GM12873 (cell line): ENCODE results near the gene NFIB.

ENCODE experiments used
- TF ChIP-seq, protein P1 (sequence below): IDR thresholded peaks from 2 replicates; pipeline ENCODE4 v1.5.1; 2012; ENCODE audit warnings: low read depth, mild to moderate bottlenecking, moderate library complexity, low read length, control low read depth; ENCODE audit not compliant: insufficient read depth; ENCODE audit errors: missing control alignments

NFIB gene

DNA sequence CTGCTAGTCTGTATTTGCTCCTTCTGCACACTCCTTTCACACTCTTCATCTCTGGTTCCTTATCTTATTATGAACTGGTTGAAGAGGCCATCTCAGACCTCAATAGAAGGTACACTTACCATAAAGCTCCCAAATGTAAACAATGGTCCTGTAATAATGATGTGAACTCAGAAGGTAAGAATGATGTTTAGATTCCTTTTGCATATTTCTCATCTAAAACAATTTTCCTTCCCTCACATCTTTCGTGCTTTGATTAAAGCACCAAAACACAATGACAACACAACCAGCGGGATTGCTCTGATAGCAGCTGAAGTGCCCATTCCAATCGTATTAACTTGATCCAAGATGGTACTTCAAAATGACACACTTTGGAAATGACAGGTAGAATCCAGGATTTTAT lies 34.3 kb downstream of the NFIB start:
- TF ChIP-seq, protein P1, sequence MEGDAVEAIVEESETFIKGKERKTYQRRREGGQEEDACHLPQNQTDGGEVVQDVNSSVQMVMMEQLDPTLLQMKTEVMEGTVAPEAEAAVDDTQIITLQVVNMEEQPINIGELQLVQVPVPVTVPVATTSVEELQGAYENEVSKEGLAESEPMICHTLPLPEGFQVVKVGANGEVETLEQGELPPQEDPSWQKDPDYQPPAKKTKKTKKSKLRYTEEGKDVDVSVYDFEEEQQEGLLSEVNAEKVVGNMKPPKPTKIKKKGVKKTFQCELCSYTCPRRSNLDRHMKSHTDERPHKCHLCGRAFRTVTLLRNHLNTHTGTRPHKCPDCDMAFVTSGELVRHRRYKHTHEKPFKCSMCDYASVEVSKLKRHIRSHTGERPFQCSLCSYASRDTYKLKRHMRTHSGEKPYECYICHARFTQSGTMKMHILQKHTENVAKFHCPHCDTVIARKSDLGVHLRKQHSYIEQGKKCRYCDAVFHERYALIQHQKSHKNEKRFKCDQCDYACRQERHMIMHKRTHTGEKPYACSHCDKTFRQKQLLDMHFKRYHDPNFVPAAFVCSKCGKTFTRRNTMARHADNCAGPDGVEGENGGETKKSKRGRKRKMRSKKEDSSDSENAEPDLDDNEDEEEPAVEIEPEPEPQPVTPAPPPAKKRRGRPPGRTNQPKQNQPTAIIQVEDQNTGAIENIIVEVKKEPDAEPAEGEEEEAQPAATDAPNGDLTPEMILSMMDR = no peak

DNA sequence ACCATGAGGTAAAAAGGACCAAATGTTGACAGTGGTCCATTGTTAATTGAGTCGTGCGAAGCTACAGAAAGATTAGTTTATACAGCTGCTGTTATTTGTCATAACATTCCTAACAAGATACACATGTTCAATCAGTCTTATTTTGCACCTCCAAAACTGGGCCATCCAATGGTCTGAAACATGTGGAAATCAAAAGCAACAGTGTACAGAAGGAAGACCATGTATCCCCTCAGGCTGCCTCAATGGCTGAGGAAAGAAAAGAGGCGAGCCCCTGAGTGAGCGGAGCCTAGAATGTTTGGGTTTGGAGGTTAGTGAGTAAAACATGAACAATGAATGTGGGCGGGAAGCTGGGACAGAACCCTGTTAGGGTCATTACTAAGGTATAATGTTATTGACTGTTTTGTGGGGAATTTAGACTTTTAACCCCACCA lies 35.6 kb downstream of the NFIB start:
- TF ChIP-seq, protein P1 = no peak

DNA sequence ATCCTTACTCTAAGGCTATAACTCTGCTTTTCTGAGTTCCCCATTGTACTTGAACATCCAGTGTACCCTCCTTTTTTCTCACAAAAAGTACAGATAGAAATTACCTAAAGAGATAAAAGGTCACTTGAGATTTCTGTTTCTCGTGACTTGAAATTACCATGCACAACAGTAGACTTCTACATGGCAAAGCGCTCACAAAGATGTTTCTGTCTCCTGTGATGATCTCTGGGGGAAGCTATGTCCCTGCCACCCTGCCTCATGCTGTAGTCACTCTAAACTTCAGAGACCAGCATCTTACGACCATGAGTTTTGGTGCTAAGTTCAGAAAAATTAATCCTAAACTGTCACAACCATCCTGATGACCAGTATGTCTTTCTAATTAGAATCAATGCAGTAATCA lies 36.2 kb downstream of the NFIB start:
- TF ChIP-seq, protein P1 = no peak

DNA sequence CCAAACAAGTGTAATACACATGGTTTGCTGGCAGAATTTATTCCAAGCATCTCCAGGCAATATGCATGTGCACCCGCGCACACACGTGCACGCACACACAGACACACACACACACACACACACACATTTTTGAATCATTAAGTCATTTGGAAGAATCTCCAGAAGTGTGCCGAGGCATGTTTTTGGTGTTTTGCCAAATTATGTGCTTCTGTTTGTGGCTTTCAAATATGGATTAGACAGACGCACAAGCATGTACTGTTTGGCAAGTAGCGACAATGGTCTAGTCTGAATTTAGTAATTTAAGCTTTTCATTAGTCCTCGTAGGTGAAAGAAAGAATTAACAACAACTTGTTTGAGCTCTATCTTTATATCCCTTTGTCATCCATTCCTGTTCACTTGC lies 36.7 kb downstream of the NFIB start:
- TF ChIP-seq, protein P1 = no peak

DNA sequence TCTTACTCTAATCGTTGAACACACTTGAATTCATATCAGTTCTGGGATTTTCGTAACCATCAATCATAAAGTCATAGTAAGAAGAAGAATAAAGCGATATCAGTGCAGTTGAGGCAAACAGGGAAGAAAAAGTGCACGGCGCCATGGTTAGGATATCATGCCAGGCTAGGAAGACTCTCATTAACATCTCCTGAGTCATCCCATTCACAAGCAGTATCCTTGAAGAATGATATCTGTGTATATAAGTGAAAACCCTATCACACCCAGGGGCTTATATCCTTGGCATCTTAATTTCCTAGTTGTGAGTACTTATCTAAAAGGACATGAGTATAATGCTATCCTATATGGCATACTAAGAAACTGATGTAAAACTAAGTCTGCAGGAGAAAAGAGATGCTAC lies 38.6 kb downstream of the NFIB start:
- TF ChIP-seq, protein P1 = no peak

DNA sequence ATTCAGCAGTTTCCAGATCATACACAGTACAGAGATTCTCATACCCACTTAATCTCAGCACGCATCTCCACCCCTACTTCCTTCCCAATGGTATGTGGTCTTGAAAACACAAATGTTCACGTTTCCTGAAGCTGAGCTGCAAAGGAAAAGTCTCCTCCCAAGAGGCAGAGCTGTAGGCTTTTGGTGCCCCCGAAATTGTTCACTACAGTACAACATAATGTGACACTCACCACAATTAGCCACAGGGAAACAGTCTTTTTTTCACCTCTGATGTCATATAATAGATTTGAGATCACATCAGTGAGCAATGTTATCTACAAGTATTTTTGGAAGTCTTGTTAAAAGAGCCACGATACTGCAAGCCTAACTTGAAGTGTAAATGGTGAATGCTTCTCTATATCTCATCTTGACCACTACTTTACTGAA lies 40.2 kb downstream of the NFIB start:
- TF ChIP-seq, protein P1 = no peak

DNA sequence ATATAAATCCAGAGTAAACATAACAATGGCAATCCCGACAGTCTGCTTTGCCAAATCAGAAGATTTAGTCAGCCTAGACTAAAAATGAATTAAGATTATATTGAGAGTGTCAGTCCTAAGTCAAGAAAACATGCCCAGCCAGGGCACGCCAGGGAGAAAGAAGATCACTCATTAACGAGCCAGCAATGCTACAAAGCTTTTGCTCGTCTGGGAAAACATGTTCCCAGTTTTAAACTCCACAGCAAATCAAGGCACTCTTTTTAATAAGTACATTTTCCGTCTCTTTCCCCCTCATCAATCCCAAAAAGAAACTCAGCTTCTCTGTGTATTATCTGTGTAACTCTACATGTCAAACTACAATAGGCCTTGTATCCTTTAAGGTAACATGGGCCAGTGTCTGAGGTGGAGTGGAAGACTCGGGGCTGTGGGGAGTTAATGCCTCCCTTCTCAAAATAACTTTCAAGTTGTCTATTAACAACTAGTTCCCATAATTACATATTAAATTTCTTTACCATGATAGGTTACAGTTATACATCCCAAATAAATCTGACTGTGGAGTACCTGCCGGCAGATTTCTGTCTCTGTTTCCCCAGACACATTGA lies 40.9 kb downstream of the NFIB start:
- TF ChIP-seq, protein P1 = no peak
